Endodermal cell (in vitro differentiated cells): ENCODE measurements around the gene WTAP. TPM values are rescaled to one million over a fixed set of nuclear protein-coding genes. Genes with fewer than 3 reads are reported as not detected.

ENCODE experiments used
- DNase-seq: peaks from one replicate; pipeline ENCODE4 v3.0.0-alpha.2; 2017
- H3K27ac ChIP-seq: 2 replicates; pipeline ENCODE4 v1.5.1; 2013; ENCODE audit warnings: mild to moderate bottlenecking, low read depth, low read length, moderate library complexity
- H3K27me3 ChIP-seq: 2 replicates; pipeline ENCODE4 v1.6.1; 2013; ENCODE audit warnings: mild to moderate bottlenecking, low read length, moderate library complexity; ENCODE audit not compliant: insufficient read depth, control insufficient read depth, poor library complexity, severe bottlenecking
- H3K36me3 ChIP-seq: 2 replicates; pipeline ENCODE4 v1.7.0; 2013; ENCODE audit warnings: mild to moderate bottlenecking, low read length, moderate library complexity; ENCODE audit not compliant: control insufficient read depth, insufficient read depth
- H3K4me1 ChIP-seq: one replicate; pipeline ENCODE4 v1.7.0; 2013; ENCODE audit warnings: low read length; ENCODE audit not compliant: control insufficient read depth, insufficient read depth
- H3K4me3 ChIP-seq: 2 replicates; pipeline ENCODE4 v1.5.1; 2013; ENCODE audit warnings: mild to moderate bottlenecking, low read length, moderate library complexity
- H3K9ac ChIP-seq: 2 replicates; pipeline ENCODE4 v1.6.1; 2013; ENCODE audit warnings: mild to moderate bottlenecking, low read length, moderate library complexity; ENCODE audit not compliant: poor library complexity, severe bottlenecking; ENCODE audit errors: extremely low read depth
- H3K9me3 ChIP-seq: 2 replicates; pipeline ENCODE4 v1.6.1; 2013; ENCODE audit warnings: mild to moderate bottlenecking, low read length, moderate library complexity; ENCODE audit not compliant: control insufficient read depth
- H3K27ac Mint-ChIP-seq: 2 replicates; pipeline ENCODE4 v1.8.0; 2020; ENCODE audit warnings: mixed read lengths
- H3K27me3 Mint-ChIP-seq: 2 replicates; pipeline ENCODE4 v1.8.0; 2021; ENCODE audit warnings: mild to moderate bottlenecking, mixed read lengths; ENCODE audit not compliant: insufficient read depth
- H3K36me3 Mint-ChIP-seq: 2 replicates; pipeline ENCODE4 v1.8.0; 2020; ENCODE audit warnings: low read depth, mixed read lengths
- H3K4me1 Mint-ChIP-seq: 2 replicates; pipeline ENCODE4 v1.8.0; 2020; ENCODE audit warnings: mixed read lengths
- H3K4me3 Mint-ChIP-seq: 2 replicates; pipeline ENCODE4 v1.8.0; 2020; ENCODE audit warnings: mild to moderate bottlenecking, moderate library complexity, mixed read lengths
- H3K9me3 Mint-ChIP-seq: 2 replicates; pipeline ENCODE4 v1.8.0; 2020; ENCODE audit warnings: mild to moderate bottlenecking, mixed read lengths
- CTCF ChIP-seq: fragments of 200-600 bp; sonication (generic); conservative IDR thresholded peaks from 2 replicates; pipeline ENCODE4 v1.5.0; 2021; ENCODE audit warnings: antibody characterized with exemption, mild to moderate bottlenecking
- WGBS, 2 experiments: methylation state at CpG; one replicate each; pipeline versions ENCODE4 v1.1.5 to v1.1.7; 2013; ENCODE audit warnings: missing lambda C conversion rate in 2 of 2, mixed read lengths in 1 of 2; ENCODE audit not compliant: insufficient coverage in 1 of 2, insufficient read length in 1 of 2; 5-methylcytosine and 5-hydroxymethylcytosine counted together
- total RNA-seq, 2 donors: library from RNA; stranded (reverse); fragmentation: NEBNext Ultra II Directional in 1 of 2; extraction: Animal tissue kit (Norgen Biotek cat#: 25700) in 1 of 2; gene quantifications; 2 replicates in 1 of 2; 3 replicates in 1 of 2; pipeline ENCODE4 v1.2.1, GENCODE V29; 2021

Gene WTAP
- total RNA-seq, 2 donors from 2014 or later: 112 to 119 TPM

GRCh38 chr6:159715605-159716004, 11.7 kb upstream of the WTAP start:
- H3K27me3 ChIP-seq: no peaks in the 10 kb centered on the region
- no peaks in the 10 kb centered on the region for H3K9me3 ChIP-seq
- no peak for DNase-seq
- H3K9me3 Mint-ChIP-seq: no peaks in the 10 kb centered on the region
- no peak overlapping the region for H3K4me3 ChIP-seq
- H3K27ac Mint-ChIP-seq: no peak overlapping the region
- WGBS, 2 experiments: 90 to 92% methylated on average over 3 of the region's 3 CpGs
- H3K4me1 Mint-ChIP-seq: peaks cover 11% of the 10 kb centered on the region
- H3K27me3 Mint-ChIP-seq: no peaks in the 10 kb centered on the region
- H3K36me3 ChIP-seq: peaks cover 8% of the 10 kb centered on the region
- no peak overlapping the region for H3K4me3 Mint-ChIP-seq
- no peak overlapping the region for H3K27ac ChIP-seq
- H3K4me1 ChIP-seq: no peaks in the 10 kb centered on the region
- no peak for TF ChIP-seq CTCF
- no peak overlapping the region for H3K9ac ChIP-seq
- no peaks in the 10 kb centered on the region for H3K36me3 Mint-ChIP-seq

GRCh38 chr6:159716247-159717096, 10.8 kb upstream of the WTAP start:
- Histone ChIP-seq H3K4me3 (no peak overlapping the region), H3K9me3 (no peaks in the 10 kb centered on the region), H3K27me3 (no peaks in the 10 kb centered on the region), H3K4me1 (no peaks in the 10 kb centered on the region), H3K27ac (no peak overlapping the region), H3K36me3 (peaks cover 8% of the 10 kb centered on the region), H3K9ac (no peak overlapping the region)
- no peaks in the 10 kb centered on the region for H3K9me3 Mint-ChIP-seq
- H3K36me3 Mint-ChIP-seq: no peaks in the 10 kb centered on the region
- H3K4me3 Mint-ChIP-seq: no peak overlapping the region
- H3K27ac Mint-ChIP-seq: no peak overlapping the region
- no peaks in the 10 kb centered on the region for H3K27me3 Mint-ChIP-seq
- peaks cover 11% of the 10 kb centered on the region for H3K4me1 Mint-ChIP-seq
- no peak for DNase-seq
- no peak for TF ChIP-seq CTCF
- 92 to 100% methylated on average over 1 to 5 of the region's 5 CpGs for WGBS, 2 experiments

- Mint-ChIP-seq H3K27ac (peak overlapping the region; percentile 69), H3K27me3 (no peaks in the 10 kb centered on the region), H3K36me3 (peaks cover 14% of the 10 kb centered on the region), H3K9me3 (peaks cover 13% of the 10 kb centered on the region), H3K4me1 (peaks cover 11% of the 10 kb centered on the region), H3K4me3 (no peak overlapping the region)
- WGBS, 2 experiments: 78 to 80% methylated on average over 3 of the region's 3 CpGs
- Histone ChIP-seq H3K9me3 (peaks cover 16% of the 10 kb centered on the region), H3K36me3 (peaks cover 13% of the 10 kb centered on the region), H3K4me3 (no peak overlapping the region), H3K4me1 (no peaks in the 10 kb centered on the region), H3K27ac (no peak overlapping the region), H3K9ac (no peak overlapping the region), H3K27me3 (no peaks in the 10 kb centered on the region)
- no peak for TF ChIP-seq CTCF
- no peak for DNase-seq
These were observed 8.7 kb upstream of the WTAP start for GRCh38 chr6:159718634-159719033.
